Muscle of leg (tissue), 11 donors: Measurements from ENCODE around the gene PTPN18. TPM values are rescaled to one million over a fixed set of nuclear protein-coding genes. Genes with fewer than 3 reads are reported as not detected.
"Not testable (repeated sequence)": the region's sequence is repeated elsewhere in the genome, so short reads cannot be mapped to it uniquely, and the experiment has no call there.

Experiments used
- DNase-seq: peaks from one replicate; pipeline ENCODE4 v3.0.0; 2013
- H3K27ac ChIP-seq: one replicate; pipeline ENCODE4 v1.5.1; 2013; ENCODE audit warnings: mild to moderate bottlenecking, low read length, control low read depth
- H3K27me3 ChIP-seq: one replicate; pipeline ENCODE4 v1.6.1; 2013; ENCODE audit warnings: low read length; ENCODE audit not compliant: control insufficient read depth, insufficient read depth
- H3K36me3 ChIP-seq: one replicate; pipeline ENCODE4 v1.6.1; 2013; ENCODE audit warnings: low read length; ENCODE audit not compliant: control insufficient read depth, insufficient read depth
- H3K4me1 ChIP-seq: one replicate; pipeline ENCODE4 v1.6.1; 2013; ENCODE audit warnings: low read length; ENCODE audit not compliant: control insufficient read depth, insufficient read depth
- H3K4me3 ChIP-seq: one replicate; pipeline ENCODE4 v1.5.1; 2013; ENCODE audit warnings: low read length, control low read depth
- H3K9me3 ChIP-seq: replicated peaks from 2 replicates; pipeline ENCODE4 v1.6.1; 2013; ENCODE audit warnings: low read depth, low read length; ENCODE audit not compliant: control insufficient read depth
- WGBS: methylation state at CpG from one replicate; pipeline ENCODE4 v1.1.5; 2013; ENCODE audit warnings: missing lambda C conversion rate; ENCODE audit not compliant: insufficient coverage; 5-methylcytosine and 5-hydroxymethylcytosine counted together
- polyA plus RNA-seq, 8 donors: library from polyadenylated mRNA; unstranded; fragments of 120-200 nt; gene quantifications; one replicate each; pipeline versions ENCODE4 v1.2.1 to v1.2.3, GENCODE V29; 2013; ENCODE audit warnings: inconsistent platforms in 1 of 8, low replicate concordance in 1 of 8; ENCODE audit not compliant: insufficient read length in 8 of 8, insufficient read depth in 1 of 8
- total RNA-seq: library from RNA; stranded (reverse); fragments of 120-200 nt; gene quantifications from one replicate; pipeline ENCODE4 v1.2.4, GENCODE V29; 2013

PTPN18 gene
- total and polyA plus RNA-seq, 9 donors: 11.0 to 27.3 (median 17.4) TPM

- DNase-seq: no peak
- H3K27ac ChIP-seq: no peak overlapping the region
- no peaks in the 10 kb centered on the region for H3K36me3 ChIP-seq
- peaks cover 15% of the 10 kb centered on the region for H3K4me1 ChIP-seq
- H3K27me3 ChIP-seq: no peaks in the 10 kb centered on the region
- no peaks in the 10 kb centered on the region for H3K9me3 ChIP-seq
- no peak overlapping the region for H3K4me3 ChIP-seq
- no CpG with 5 or more reads among the region's 3 CpGs for WGBS
Observed at GRCh38 chr2:130389783-130390182, 33.9 kb downstream of the PTPN18 start.

DNA sequence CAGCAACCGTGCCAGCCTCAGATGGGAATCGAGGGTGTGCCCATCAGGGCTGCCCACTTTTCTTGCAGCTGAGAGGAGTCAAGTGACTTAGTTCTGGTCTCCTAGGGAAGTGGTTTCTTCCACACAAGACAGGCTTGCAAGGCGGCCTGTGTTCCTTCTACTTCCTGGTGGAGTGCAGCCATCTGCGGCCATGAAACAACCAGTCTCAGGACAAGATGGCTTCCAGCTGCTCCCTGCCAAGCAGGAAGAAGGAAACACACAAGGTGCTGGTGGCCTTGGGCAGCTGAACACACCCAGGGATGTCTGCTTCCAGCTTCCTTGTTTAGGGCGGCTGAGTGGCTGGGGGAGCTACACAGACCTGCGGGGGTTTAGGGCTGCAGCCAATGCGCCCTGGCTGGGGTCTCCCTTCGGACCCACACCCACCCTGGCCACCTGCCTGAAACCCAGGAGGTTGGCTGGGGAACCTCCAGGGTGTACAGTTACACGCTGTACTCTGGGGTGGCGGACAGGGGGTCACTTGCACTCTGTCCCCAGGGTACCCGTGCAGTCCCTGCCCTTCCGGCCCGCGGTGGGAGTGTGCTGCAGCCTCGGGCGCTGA lies 34.7 kb downstream of the PTPN18 start:
- Histone ChIP-seq H3K4me3 (peak overlapping the region; percentile 79), H3K9me3 (no peaks in the 10 kb centered on the region), H3K27ac (peak overlapping the region; percentile 88), H3K36me3 (no peaks in the 10 kb centered on the region), H3K4me1 (peaks cover 15% of the 10 kb centered on the region), H3K27me3 (no peaks in the 10 kb centered on the region)
- peak; percentile 65 for DNase-seq
- WGBS: 25% methylated on average over 14 of the region's 16 CpGs

GRCh38 chr2:130391058-130391871 lies 35.4 kb downstream of the PTPN18 start:
- H3K27ac ChIP-seq: peak overlapping the region; percentile 88
- H3K9me3 ChIP-seq: no peaks in the 10 kb centered on the region
- peak; percentile 87 for DNase-seq
- H3K4me3 ChIP-seq: peak overlapping the region; percentile 79
- WGBS: under 1% methylated on average over 50 of the region's 59 CpGs
- peaks cover 15% of the 10 kb centered on the region for H3K4me1 ChIP-seq
- no peaks in the 10 kb centered on the region for H3K36me3 ChIP-seq
- H3K27me3 ChIP-seq: no peaks in the 10 kb centered on the region

DNA sequence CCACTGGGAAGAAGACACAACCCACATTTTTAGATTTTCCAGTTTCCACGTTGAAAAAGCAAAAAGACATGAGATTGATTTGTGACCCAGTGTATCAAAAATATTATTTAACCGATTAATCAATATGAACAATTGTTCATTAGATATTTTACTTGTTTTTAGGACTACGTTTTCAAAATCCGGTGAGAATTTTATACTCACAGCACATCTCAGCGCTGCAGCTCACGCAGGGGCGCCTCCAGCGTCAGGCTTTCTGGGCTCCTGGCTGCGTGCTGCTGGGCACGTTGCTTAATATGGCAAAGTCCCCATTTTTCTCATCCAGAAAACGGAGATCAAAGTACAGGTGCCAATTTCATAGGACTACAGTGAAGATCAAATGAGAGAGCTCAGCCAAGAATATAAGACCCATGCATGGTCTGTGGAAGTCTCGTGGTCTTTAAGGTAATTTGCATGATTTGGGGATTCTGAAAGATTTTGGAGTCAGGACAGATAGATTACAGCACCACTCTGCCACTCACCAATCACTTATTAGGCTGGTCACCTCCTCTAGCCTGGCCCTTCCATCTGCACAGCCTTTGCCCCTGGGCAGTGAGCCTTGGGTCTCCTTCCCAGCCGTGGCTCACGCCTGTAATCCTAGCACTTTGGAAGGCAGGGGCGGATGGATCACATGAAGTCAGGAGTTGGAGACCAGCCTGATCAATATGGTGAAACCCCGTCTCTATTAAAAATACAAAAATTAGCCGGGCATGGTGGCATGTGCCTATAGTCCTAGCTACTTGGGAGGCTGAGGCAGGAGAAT lies 36.2 kb downstream of the PTPN18 start:
- H3K36me3 ChIP-seq: no peaks in the 10 kb centered on the region
- no peaks in the 10 kb centered on the region for H3K27me3 ChIP-seq
- 0% methylated on average over 7 of the region's 17 CpGs for WGBS
- H3K27ac ChIP-seq: peak overlapping the region; percentile 88
- H3K9me3 ChIP-seq: no peaks in the 10 kb centered on the region
- H3K4me3 ChIP-seq: peak overlapping the region; percentile 79
- DNase-seq: no peak
- H3K4me1 ChIP-seq: peaks cover 12% of the 10 kb centered on the region

DNA sequence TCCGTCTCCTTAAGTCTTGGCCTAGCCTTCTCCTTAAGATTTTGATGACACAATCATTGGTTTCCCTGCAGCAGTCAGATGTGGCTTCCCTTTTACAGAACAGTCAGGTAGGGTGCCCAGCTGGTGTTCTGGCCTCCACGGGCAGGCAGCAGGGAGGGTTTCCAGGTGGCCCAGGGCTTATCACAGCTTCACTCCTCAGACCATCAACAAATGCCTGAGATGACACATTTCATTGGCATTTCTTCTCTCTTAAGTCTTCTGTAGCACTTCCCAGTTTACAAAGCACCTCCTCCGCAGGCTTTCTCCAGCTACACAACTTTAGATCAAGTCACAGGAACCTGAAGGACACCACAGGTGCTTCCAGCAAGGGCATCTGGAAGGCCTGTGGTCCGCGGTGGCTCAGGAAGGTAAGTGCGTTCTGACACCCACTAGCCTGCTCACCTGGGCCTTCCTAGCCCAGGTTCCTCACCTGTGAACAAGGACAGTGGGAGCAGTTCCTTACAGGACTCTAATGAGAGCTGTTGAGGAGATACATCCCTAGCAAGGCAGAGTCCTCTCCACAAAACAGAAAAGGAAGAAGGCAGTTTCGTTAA lies 37.6 kb downstream of the PTPN18 start:
- no peak for DNase-seq
- peaks cover 12% of the 10 kb centered on the region for H3K4me1 ChIP-seq
- no peaks in the 10 kb centered on the region for H3K27me3 ChIP-seq
- H3K36me3 ChIP-seq: no peaks in the 10 kb centered on the region
- no peaks in the 10 kb centered on the region for H3K9me3 ChIP-seq
- WGBS: 79% methylated on average over 4 of the region's 7 CpGs
- H3K4me3 ChIP-seq: no peak overlapping the region
- no peak overlapping the region for H3K27ac ChIP-seq

GRCh38 chr2:130406280-130406679 lies 50.4 kb downstream of the PTPN18 start:
- not testable (repeated sequence) for H3K4me1 ChIP-seq, H3K4me3 ChIP-seq, H3K27ac ChIP-seq, H3K9me3 ChIP-seq, H3K36me3 ChIP-seq, H3K27me3 ChIP-seq, DNase-seq
- no CpG with 5 or more reads among the region's 2 CpGs for WGBS

DNA sequence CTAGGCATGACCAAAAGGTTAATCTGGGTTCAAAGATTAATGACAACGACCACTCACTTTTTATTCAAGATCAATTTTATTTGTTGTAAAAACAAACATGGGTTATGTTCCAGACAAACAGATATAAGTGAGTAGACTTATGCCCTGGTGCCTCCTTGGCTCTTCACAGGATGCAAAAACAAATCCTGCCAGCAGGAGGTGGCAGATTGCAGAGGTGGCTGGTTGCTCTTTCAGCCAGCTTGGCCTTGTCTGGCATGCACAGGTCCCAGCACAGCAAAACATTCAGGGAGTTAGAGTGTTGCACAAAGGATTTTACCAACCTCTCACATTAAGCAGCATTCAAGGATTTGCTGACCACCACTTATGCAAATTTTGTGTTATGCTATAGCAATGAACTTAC lies 60.8 kb downstream of the PTPN18 start:
- not testable (repeated sequence) for DNase-seq, H3K9me3 ChIP-seq, H3K4me3 ChIP-seq, H3K27me3 ChIP-seq, H3K4me1 ChIP-seq, H3K36me3 ChIP-seq, H3K27ac ChIP-seq
- no CpG with 5 or more reads among the region's 1 CpG for WGBS

DNA sequence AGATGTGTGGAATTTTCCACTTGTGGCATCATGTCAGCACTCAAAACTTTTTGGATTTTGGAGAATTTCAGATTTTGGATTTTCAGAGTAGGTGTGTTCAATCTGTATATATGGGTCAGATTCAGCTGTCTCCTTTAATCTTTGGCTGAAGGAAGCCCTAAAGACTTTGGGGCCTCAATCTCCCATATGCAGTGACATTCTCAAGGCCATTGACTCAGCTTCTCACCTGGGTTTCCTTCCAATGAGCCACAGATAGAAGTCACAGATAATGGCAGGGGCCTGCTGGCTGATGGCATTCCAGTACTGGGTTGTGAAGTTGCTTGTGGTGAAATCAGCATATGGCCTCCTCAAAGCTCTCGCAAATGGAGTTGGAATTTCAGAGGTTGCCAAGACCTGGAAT lies 63.0 kb downstream of the PTPN18 start:
- H3K36me3 ChIP-seq, H3K27me3 ChIP-seq, H3K4me1 ChIP-seq, H3K27ac ChIP-seq, H3K4me3 ChIP-seq, DNase-seq, H3K9me3 ChIP-seq: not testable (repeated sequence)
- no CpG with 5 or more reads among the region's 1 CpG for WGBS
